Breast epithelium (tissue), 3 donors: Measurements from ENCODE around the gene ATG9B.

Experiments
- CTCF ChIP-seq, 3 donors: fragments of 450-650 bp; IDR thresholded peaks; one replicate each; pipeline ENCODE4 v1.5.1; 2016 to 2017; ENCODE audit warnings: antibody characterized with exemption in 3 of 3, mild to moderate bottlenecking in 3 of 3, moderate library complexity in 3 of 3
- POLR2A ChIP-seq: fragments of 450-650 bp; IDR thresholded peaks from one replicate; pipeline ENCODE4 v1.6.1; 2016; ENCODE audit warnings: antibody characterized with exemption, mild to moderate bottlenecking, moderate library complexity
- POLR2AphosphoS5 ChIP-seq, 3 donors: sonication (generic); formaldehyde crosslinking; IDR thresholded peaks; one replicate each; pipeline ENCODE4 v1.6.1; 2017; ENCODE audit warnings: antibody characterized with exemption in 3 of 3

GRCh38 chr7:151035026-151035717 is 10.9 kb upstream of the ATG9B start:
- no peak for TF ChIP-seq CTCF (IDR thresholded peaks at IDR 0.05)
- no peak for TF ChIP-seq POLR2AphosphoS5 (IDR thresholded peaks at IDR 0.05)
- TF ChIP-seq POLR2A: no peak
